ENCODE measurements around the gene ELL2.

The ELL2 gene

GRCh38 chr5:95861221-95861863 is 100.3 kb downstream of the ELL2 start:
- ChIA-PET POLR2A (ENCODE audit: low non-redundant PET) (no interaction called here), CTCF (interaction anchor here (0.6 to 2.0 kb wide), 5 partner anchors 177 to 475 kb away, joined by 3 to 8 read pairs (median 4); no protein-coding TSS in a partner anchor)
- H3K27ac ChIP-seq = peak overlapping the region; percentile 71
- peak; percentile 95 for DNase-seq (ENCODE audit: low spot score)
- no peak for TF ChIP-seq CTCF (conservative IDR thresholded peaks at IDR 0.05; ENCODE audit: low read depth)

- peak overlapping the region; percentile 91 for H3K27ac ChIP-seq
- ChIA-PET POLR2A (ENCODE audit: low non-redundant PET) (no interaction called here), CTCF (interaction anchor here (0.5 to 3.3 kb wide), 3 partner anchors 11 to 477 kb away, joined by 3 to 19 read pairs (median 3); no protein-coding TSS in a partner anchor)
- DNase-seq (ENCODE audit: low spot score) = no peak
- TF ChIP-seq CTCF (conservative IDR thresholded peaks at IDR 0.05; ENCODE audit: low read depth) = no peak
Observed at GRCh38 chr5:95859661-95860060, 102.0 kb downstream of the ELL2 start.

GRCh38 chr5:95858661-95859595 is 102.7 kb downstream of the ELL2 start:
- ChIA-PET POLR2A (ENCODE audit: low non-redundant PET) (no interaction called here), CTCF (interaction anchor here (0.5 to 3.3 kb wide), 9 partner anchors 10 to 745 kb away, joined by 3 to 19 read pairs (median 3); no protein-coding TSS in a partner anchor)
- peak; percentile 99 for TF ChIP-seq CTCF (conservative IDR thresholded peaks at IDR 0.05; ENCODE audit: low read depth)
- DNase-seq (ENCODE audit: low spot score) = peak; percentile 97
- H3K27ac ChIP-seq = peak overlapping the region; percentile 91

GRCh38 chr5:95858023-95858461 is 103.6 kb downstream of the ELL2 start:
- CTCF ChIA-PET = interaction anchor here (1.3 to 3.3 kb wide), 2 partner anchors 10 to 479 kb away, joined by 3 to 19 read pairs; no protein-coding TSS in a partner anchor
- H3K27ac ChIP-seq = peak overlapping the region; percentile 91
- TF ChIP-seq CTCF (conservative IDR thresholded peaks at IDR 0.05; ENCODE audit: low read depth) = no peak
- no peak for DNase-seq (ENCODE audit: low spot score)
- POLR2A ChIA-PET (ENCODE audit: low non-redundant PET) = no interaction called here

- ChIA-PET CTCF (interaction anchor here (0.6 to 3.3 kb wide), 6 partner anchors 10 to 826 kb away, joined by 3 to 19 read pairs (median 4); no protein-coding TSS in a partner anchor), POLR2A (ENCODE audit: low non-redundant PET) (interaction anchor here (0.5 to 0.6 kb wide), 2 partner anchors 14 to 29 kb away, joined by 3 to 4 read pairs; no protein-coding TSS in a partner anchor)
- DNase-seq (ENCODE audit: low spot score) = no peak
- H3K27ac ChIP-seq = peak overlapping the region; percentile 91
- no peak for TF ChIP-seq CTCF (conservative IDR thresholded peaks at IDR 0.05; ENCODE audit: low read depth)
Observed at GRCh38 chr5:95857185-95857945, 104.3 kb downstream of the ELL2 start.

Measured in RWPE1 (cell line).